ENCODE measurements around the gene CLCN1.

DNA sequence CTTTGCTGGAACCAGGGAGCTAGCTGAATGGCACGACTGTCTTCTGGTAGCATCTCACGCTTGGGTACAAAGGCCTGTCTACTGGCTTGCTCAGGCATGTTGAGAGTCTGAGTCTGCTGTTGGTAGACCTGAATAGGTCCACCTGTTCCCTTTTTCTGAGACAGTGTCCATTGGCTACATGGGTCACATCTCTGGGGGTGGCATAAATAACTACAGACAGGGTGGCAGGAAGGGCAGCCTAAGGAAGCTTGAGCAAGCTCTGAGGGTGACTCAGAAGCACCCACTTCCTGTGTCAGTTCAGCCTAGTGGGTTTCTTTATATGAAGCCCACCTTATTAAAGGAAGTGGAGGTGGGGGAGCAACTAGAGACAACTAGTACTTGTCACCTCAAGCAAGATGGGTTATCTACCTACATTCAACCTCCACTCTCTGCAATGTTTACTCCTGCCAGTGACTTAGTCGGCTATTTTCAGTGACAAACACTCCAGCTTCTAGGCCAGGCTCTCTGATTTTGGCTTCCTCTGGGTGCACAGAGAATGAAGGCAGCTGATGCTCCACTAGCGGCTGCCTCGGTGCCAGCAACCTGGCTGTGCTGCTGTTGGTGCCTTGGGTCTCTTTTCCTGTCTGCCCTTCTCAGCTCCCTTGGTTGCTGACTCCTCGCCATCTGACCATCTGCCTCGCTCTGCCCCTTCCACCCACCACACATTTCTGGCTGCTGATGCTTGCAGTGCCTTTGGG lies 59.6 kb downstream of the CLCN1 start:
- TF ChIP-seq, protein P1, sequence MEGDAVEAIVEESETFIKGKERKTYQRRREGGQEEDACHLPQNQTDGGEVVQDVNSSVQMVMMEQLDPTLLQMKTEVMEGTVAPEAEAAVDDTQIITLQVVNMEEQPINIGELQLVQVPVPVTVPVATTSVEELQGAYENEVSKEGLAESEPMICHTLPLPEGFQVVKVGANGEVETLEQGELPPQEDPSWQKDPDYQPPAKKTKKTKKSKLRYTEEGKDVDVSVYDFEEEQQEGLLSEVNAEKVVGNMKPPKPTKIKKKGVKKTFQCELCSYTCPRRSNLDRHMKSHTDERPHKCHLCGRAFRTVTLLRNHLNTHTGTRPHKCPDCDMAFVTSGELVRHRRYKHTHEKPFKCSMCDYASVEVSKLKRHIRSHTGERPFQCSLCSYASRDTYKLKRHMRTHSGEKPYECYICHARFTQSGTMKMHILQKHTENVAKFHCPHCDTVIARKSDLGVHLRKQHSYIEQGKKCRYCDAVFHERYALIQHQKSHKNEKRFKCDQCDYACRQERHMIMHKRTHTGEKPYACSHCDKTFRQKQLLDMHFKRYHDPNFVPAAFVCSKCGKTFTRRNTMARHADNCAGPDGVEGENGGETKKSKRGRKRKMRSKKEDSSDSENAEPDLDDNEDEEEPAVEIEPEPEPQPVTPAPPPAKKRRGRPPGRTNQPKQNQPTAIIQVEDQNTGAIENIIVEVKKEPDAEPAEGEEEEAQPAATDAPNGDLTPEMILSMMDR (conservative IDR thresholded peaks at IDR 0.05; ENCODE audit: low read length), result no peak
- TF ChIP-seq EZH2phosphoT487 (IDR thresholded peaks at IDR 0.05; ENCODE audit: borderline replicate concordance, low read depth, low read length), result no peak

Measured in OCI-LY7 (cell line).